H9 (cell line): ENCODE data around the gene DCAF8. TPM values are rescaled to one million over a fixed set of nuclear protein-coding genes. Genes with fewer than 3 reads are reported as not detected.

ENCODE experiments used
- DNase-seq: peaks from one replicate; pipeline ENCODE4 v3.0.0-alpha.2; 2017
- H2AFZ ChIP-seq: one replicate; pipeline ENCODE4 v1.6.1; 2013; ENCODE audit warnings: mild to moderate bottlenecking, low read length, control low read depth, moderate library complexity
- H2AK5ac ChIP-seq: 2 replicates; pipeline ENCODE4 v1.6.1; 2013; ENCODE audit warnings: low read length, control low read depth, mixed read lengths; ENCODE audit not compliant: insufficient read length
- H2BK120ac ChIP-seq: one replicate; pipeline ENCODE4 v1.6.1; 2013; ENCODE audit warnings: low read depth, mild to moderate bottlenecking, low read length, control low read depth, inconsistent platforms; ENCODE audit not compliant: poor library complexity, severe bottlenecking
- H2BK12ac ChIP-seq: 2 replicates; pipeline ENCODE4 v1.6.1; 2013; ENCODE audit warnings: low read length, control low read depth, mixed read lengths, low read depth; ENCODE audit not compliant: insufficient read length
- H2BK15ac ChIP-seq: 2 replicates; pipeline ENCODE4 v1.6.1; 2013; ENCODE audit warnings: low read depth, low read length, control low read depth
- H2BK20ac ChIP-seq: one replicate; pipeline ENCODE4 v1.6.1; 2013; ENCODE audit warnings: low read depth, mild to moderate bottlenecking, low read length, control low read depth, inconsistent platforms; ENCODE audit not compliant: poor library complexity, severe bottlenecking
- H2BK5ac ChIP-seq: 2 replicates; pipeline ENCODE4 v1.6.1; 2013; ENCODE audit warnings: low read length, control low read depth, mixed read lengths; ENCODE audit not compliant: insufficient read length
- H3K14ac ChIP-seq: 2 replicates; pipeline ENCODE4 v1.6.1; 2013; ENCODE audit warnings: low read length, control low read depth; ENCODE audit not compliant: insufficient read depth
- H3K18ac ChIP-seq: 2 replicates; pipeline ENCODE4 v1.6.1; 2013; ENCODE audit warnings: low read depth, mild to moderate bottlenecking, mixed read lengths, low read length, control low read depth; ENCODE audit not compliant: insufficient read length
- H3K23ac ChIP-seq: 2 replicates; pipeline ENCODE4 v1.6.1; 2013; ENCODE audit warnings: low read length, control low read depth, mixed read lengths, low read depth; ENCODE audit not compliant: insufficient read length
- H3K23me2 ChIP-seq: 2 replicates; pipeline ENCODE4 v1.6.1; 2013; ENCODE audit warnings: low read depth, mild to moderate bottlenecking, mixed read lengths, low read length, control low read depth; ENCODE audit not compliant: insufficient read length, poor library complexity, severe bottlenecking
- H3K27ac ChIP-seq: 2 replicates; pipeline ENCODE4 v1.5.1; 2013; ENCODE audit warnings: low read length, control low read depth, mixed read lengths, low read depth; ENCODE audit not compliant: insufficient read length
- H3K27me3 ChIP-seq: 2 replicates; pipeline ENCODE4 v1.6.1; 2013; ENCODE audit warnings: low read length, control low read depth, inconsistent platforms; ENCODE audit not compliant: insufficient read depth
- H3K4ac ChIP-seq: 2 replicates; pipeline ENCODE4 v1.6.1; 2013; ENCODE audit warnings: low read depth, mild to moderate bottlenecking, control low read depth, inconsistent platforms, low read length, moderate library complexity
- H3K4me1 ChIP-seq: 2 replicates; pipeline ENCODE4 v1.6.1; 2013; ENCODE audit warnings: low read length, control low read depth, inconsistent platforms; ENCODE audit not compliant: insufficient read depth
- H3K4me2 ChIP-seq: 2 replicates; pipeline ENCODE4 v1.6.1; 2013; ENCODE audit warnings: low read length, control low read depth, mixed read lengths; ENCODE audit not compliant: insufficient read length, insufficient read depth
- H3K56ac ChIP-seq: 2 replicates; pipeline ENCODE4 v1.6.1; 2013; ENCODE audit warnings: low read depth, mild to moderate bottlenecking, mixed read lengths, low read length, control low read depth; ENCODE audit not compliant: insufficient read length
- H3K79me1 ChIP-seq: 2 replicates; pipeline ENCODE4 v1.6.1; 2013; ENCODE audit warnings: low read depth, mild to moderate bottlenecking, moderate library complexity, low read length, control low read depth, inconsistent platforms; ENCODE audit not compliant: insufficient read depth, poor library complexity, severe bottlenecking
- H3K79me2 ChIP-seq: 2 replicates; pipeline ENCODE4 v1.6.1; 2013; ENCODE audit warnings: low read length, control low read depth, inconsistent platforms; ENCODE audit not compliant: insufficient read depth
- H3K9ac ChIP-seq: 2 replicates; pipeline ENCODE4 v1.6.1; 2013; ENCODE audit warnings: low read length, control low read depth, mixed read lengths; ENCODE audit not compliant: insufficient read length; ENCODE audit errors: extremely low read depth
- H3K9me3 ChIP-seq: one replicate; pipeline ENCODE4 v1.6.1; 2013; ENCODE audit warnings: low read depth, low read length, inconsistent platforms; ENCODE audit not compliant: control insufficient read depth
- H3T11ph ChIP-seq: one replicate; pipeline ENCODE4 v1.6.1; 2013; ENCODE audit warnings: mild to moderate bottlenecking, low read length, control low read depth, inconsistent platforms
- H4K20me1 ChIP-seq: one replicate; pipeline ENCODE4 v1.6.1; 2013; ENCODE audit not compliant: control insufficient read depth, insufficient read length, insufficient read depth
- H4K5ac ChIP-seq: 2 replicates; pipeline ENCODE4 v1.6.1; 2013; ENCODE audit warnings: low read depth, mild to moderate bottlenecking, mixed read lengths, low read length, control low read depth; ENCODE audit not compliant: insufficient read length
- H4K8ac ChIP-seq: replicated peaks from 2 replicates; pipeline ENCODE4 v1.6.1; 2013; ENCODE audit warnings: low read length, control low read depth, mixed read lengths, low read depth; ENCODE audit not compliant: insufficient read length
- H4K91ac ChIP-seq: 2 replicates; pipeline ENCODE4 v1.6.1; 2013; ENCODE audit warnings: low read depth, mild to moderate bottlenecking, moderate library complexity, mixed read lengths, low read length, control low read depth; ENCODE audit not compliant: insufficient read length
- H3K27ac Mint-ChIP-seq, 3 experiments: 2 replicates in 2 of 3; 3 replicates in 1 of 3; pipeline ENCODE4 v1.8.0; 2020 to 2021; ENCODE audit warnings: mixed read lengths in 3 of 3, mild to moderate bottlenecking in 1 of 3, moderate library complexity in 1 of 3
- H3K27me3 Mint-ChIP-seq: 2 replicates; pipeline ENCODE4 v1.8.0; 2021; ENCODE audit warnings: low read depth, mild to moderate bottlenecking, moderate library complexity, mixed read lengths
- H3K36me3 Mint-ChIP-seq, 3 experiments: 2 replicates in 2 of 3; 3 replicates in 1 of 3; pipeline ENCODE4 v1.8.0; 2020 to 2021; ENCODE audit warnings: low read depth in 3 of 3, mixed read lengths in 3 of 3; ENCODE audit not compliant: insufficient read depth in 1 of 3
- H3K4me1 Mint-ChIP-seq, 2 experiments: 2 replicates each; pipeline ENCODE4 v1.8.0; 2020; ENCODE audit warnings: mixed read lengths in 2 of 2
- H3K4me3 Mint-ChIP-seq, 2 experiments: 2 replicates in 1 of 2; 3 replicates in 1 of 2; pipeline ENCODE4 v1.8.0; 2020 to 2021; ENCODE audit warnings: mild to moderate bottlenecking in 2 of 2, mixed read lengths in 2 of 2, moderate library complexity in 1 of 2
- H3K9me3 Mint-ChIP-seq, 2 experiments: 2 replicates in 1 of 2; 3 replicates in 1 of 2; pipeline ENCODE4 v1.8.0; 2020; ENCODE audit warnings: mild to moderate bottlenecking in 2 of 2, mixed read lengths in 2 of 2, moderate library complexity in 1 of 2
- CTCF ChIP-seq: fragments of 200-600 bp; sonication (generic); conservative IDR thresholded peaks from 3 replicates; pipeline ENCODE4 v1.8.0; 2021; ENCODE audit warnings: antibody characterized with exemption, mild to moderate bottlenecking
- WGBS: extraction: QIAGEN DNeasy Blood & Tissue Kit; methylation state at CpG from one replicate; pipeline ENCODE4 v1.1.7; 2013; ENCODE audit warnings: missing lambda C conversion rate, low lambda C conversion rate, mixed read lengths; ENCODE audit not compliant: insufficient read length; ENCODE audit errors: extremely low coverage; 5-methylcytosine and 5-hydroxymethylcytosine counted together
- total RNA-seq: library from RNA; stranded (reverse); gene quantifications from 2 replicates; pipeline ENCODE4 v1.2.1, GENCODE V29; 2021

The DCAF8 gene
- total RNA-seq, 1 experiment from 2014 or later = 106 TPM

DNA sequence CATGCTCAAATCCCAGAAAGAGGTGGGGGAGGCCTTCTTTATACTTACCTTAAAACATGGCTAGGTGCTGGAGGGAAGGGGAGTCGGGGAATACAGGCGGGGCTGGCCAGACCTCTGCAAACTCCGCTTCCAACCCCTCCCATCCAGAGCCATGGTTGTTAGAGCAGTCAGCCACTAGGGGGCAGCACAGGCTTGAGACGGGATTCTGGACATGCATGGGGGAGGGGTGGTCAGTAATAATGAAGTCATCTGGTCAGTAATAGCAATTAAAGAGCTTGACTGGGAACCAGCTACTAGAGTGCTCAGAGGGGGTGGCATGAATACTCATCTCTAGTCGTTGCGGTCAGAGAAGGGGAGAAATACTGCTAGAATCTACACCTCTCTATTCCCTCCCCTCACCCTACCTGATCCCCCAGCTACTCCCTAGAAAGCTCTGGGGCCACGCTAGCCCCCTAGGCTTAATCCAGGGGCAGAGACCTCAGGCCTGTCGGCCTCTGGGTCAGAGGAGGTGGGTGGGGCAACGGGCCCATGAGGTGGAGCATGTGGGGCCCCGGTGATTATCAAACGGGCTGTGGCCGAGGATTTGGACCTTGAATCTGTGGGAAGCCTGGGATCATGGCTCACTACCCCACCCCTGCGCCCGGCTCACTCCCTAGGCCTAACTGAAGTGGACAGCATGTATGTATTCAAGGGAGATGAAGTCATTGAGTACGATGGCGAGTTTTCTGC, 69.1 kb downstream of the DCAF8 start:
- Histone ChIP-seq H3K79me1 (no peaks in the 10 kb centered on the region), H2AFZ (no peak overlapping the region), H2BK120ac (no peak overlapping the region), H2BK20ac (no peak overlapping the region), H3K27me3 (no peaks in the 10 kb centered on the region), H3K23ac (no peak overlapping the region), H4K20me1 (no peaks in the 10 kb centered on the region), H3K79me2 (no peaks in the 10 kb centered on the region), H4K8ac (no peak overlapping the region), H3K27ac (no peak overlapping the region), H3K4me1 (peaks cover 3% of the 10 kb centered on the region; the same call in 1 of the 2 replicates), H2BK12ac (no peak overlapping the region), H3T11ph (no peak overlapping the region), H3K14ac (no peak overlapping the region), H3K4ac (no peak overlapping the region), H2BK15ac (no peak overlapping the region), H2BK5ac (no peak overlapping the region), H3K9me3 (no peaks in the 10 kb centered on the region), H3K4me2 (no peak overlapping the region), H3K9ac (no peak overlapping the region), H4K5ac (no peak overlapping the region), H3K56ac (no peak overlapping the region), H3K18ac (peak overlapping the region; percentile 7), H2AK5ac (no peak overlapping the region), H3K23me2 (no peaks in the 10 kb centered on the region), H4K91ac (no peak overlapping the region)
- Mint-ChIP-seq H3K4me3 (no peak overlapping the region), H3K27ac (no peak overlapping the region), H3K27me3 (peaks cover 13% of the 10 kb centered on the region), H3K36me3 (no peaks in the 10 kb centered on the region; a peak in 1 of 7 replicates), H3K4me1 (peaks cover 6 to 11% of the 10 kb centered on the region in 2 experiments; a peak in 2 of 4 replicates), H3K9me3 (no peaks in the 10 kb centered on the region)
- peak; percentile 90 for DNase-seq
- peak; percentile 97 for TF ChIP-seq CTCF
- WGBS = no CpG with 5 or more reads among the region's 16 CpGs
